Caco-2 (cell line): ENCODE measurements around the gene KCNA10. TPM values are rescaled to one million over a fixed set of nuclear protein-coding genes. Genes with fewer than 3 reads are reported as not detected.
A peak's percentile ranks its signal among the peaks of the same experiment; 100 is the strongest.

ENCODE experiments used
- BruUV-seq: library from RNA; stranded (reverse); fragments of 400-500 nt; replicated peaks from 2 replicates; lab custom pipeline; 2021; lab: Mats Ljungman, UMichigan
- CTCF ChIA-PET: fragments of 300-600 bp; sonication (Branson Sonifier 250); formaldehyde crosslinking; loops from one replicate; lab custom pipeline; 2022; ENCODE audit warnings: antibody characterized with exemption; lab: Charles Lee
- POLR2A ChIA-PET: fragments of 300-600 bp; sonication (Branson Sonifier 250); formaldehyde crosslinking; loops from one replicate; lab custom pipeline; 2022; ENCODE audit warnings: antibody characterized with exemption; lab: Charles Lee
- DNase-seq, 2 experiments: peaks; one replicate each; pipeline versions ENCODE4 v3.0.0 to v3.0.0-alpha.2; 2020 to 2022
- H3K27me3 ChIP-seq: replicated peaks from 2 replicates; pipeline ENCODE4 v1.6.0; 2011; ENCODE audit warnings: low read length; ENCODE audit not compliant: control insufficient read depth, insufficient read depth
- H3K36me3 ChIP-seq: 2 replicates; pipeline ENCODE4 v1.5.1; 2011; ENCODE audit warnings: low read length; ENCODE audit not compliant: control insufficient read depth, insufficient read depth
- H3K4me1 ChIP-seq: fragments of 250-450 bp; sonication (Bioruptor Pico); 2 replicates; pipeline ENCODE4 v1.5.1; 2020; ENCODE audit warnings: mild to moderate bottlenecking
- H3K4me3 ChIP-seq: 2 replicates; pipeline ENCODE4 v1.5.1; 2011; ENCODE audit warnings: low read depth, mild to moderate bottlenecking, control low read depth, low read length
- H3K9me3 ChIP-seq: fragments of 250-450 bp; sonication (Bioruptor Pico); 2 replicates; pipeline ENCODE4 v1.5.1; 2020; ENCODE audit warnings: mild to moderate bottlenecking, moderate library complexity
- H3K27ac Mint-ChIP-seq: one replicate; pipeline ENCODE4 v1.8.0; 2022; ENCODE audit warnings: mixed read lengths; ENCODE audit not compliant: unreplicated experiment
- H3K27me3 Mint-ChIP-seq: one replicate; pipeline ENCODE4 v1.8.0; 2022; ENCODE audit warnings: mixed read lengths; ENCODE audit not compliant: insufficient read depth, unreplicated experiment
- H3K36me3 Mint-ChIP-seq: one replicate; pipeline ENCODE4 v1.8.0; 2022; ENCODE audit warnings: mild to moderate bottlenecking, mixed read lengths; ENCODE audit not compliant: insufficient read depth, unreplicated experiment
- H3K4me1 Mint-ChIP-seq: one replicate; pipeline ENCODE4 v1.8.0; 2022; ENCODE audit warnings: low read depth, mixed read lengths; ENCODE audit not compliant: unreplicated experiment
- H3K4me3 Mint-ChIP-seq: one replicate; pipeline ENCODE4 v1.8.0; 2022; ENCODE audit warnings: mild to moderate bottlenecking, moderate library complexity, mixed read lengths; ENCODE audit not compliant: unreplicated experiment
- H3K9me3 Mint-ChIP-seq: one replicate; pipeline ENCODE4 v1.8.0; 2022; ENCODE audit warnings: mixed read lengths; ENCODE audit not compliant: unreplicated experiment
- CTCF ChIP-seq, 2 experiments: fragments of 200-600 bp in 1 of 2; IDR thresholded peaks; 1 replicate in 1 of 2; 2 replicates in 1 of 2; pipeline versions ENCODE4 v1.5.1 to v1.8.0; 2011 to 2022; ENCODE audit warnings: antibody characterized with exemption in 1 of 2, control low read depth in 1 of 2, inconsistent platforms in 1 of 2, low read depth in 1 of 2, low read length in 1 of 2, mild to moderate bottlenecking in 1 of 2, moderate library complexity in 1 of 2; ENCODE audit not compliant: insufficient read depth in 1 of 2, severe bottlenecking in 1 of 2, unreplicated experiment in 1 of 2
- intact Hi-C: fragments of 100-400 bp; cut with micrococcal nuclease; formaldehyde crosslinking; loops from one replicate; pipeline ENCODE4 v1.10.0; 2022; ENCODE audit not compliant: unreplicated experiment
- total RNA-seq: library from RNA; stranded (reverse); gene quantifications from 2 replicates; pipeline ENCODE4 v1.2.3, GENCODE V29; 2022

The KCNA10 gene
- total RNA-seq, 1 experiment from 2014 or later, result not detected

GRCh38 chr1:110489406-110489805 lies 29.6 kb downstream of the KCNA10 start:
- TF ChIP-seq CTCF (IDR thresholded peaks at IDR 0.05; ENCODE audit: insufficient read depth in 1 of 2, low read depth in 1 of 2, low read length in 1 of 2, severe bottlenecking in 1 of 2, unreplicated experiment in 1 of 2), result no peak
- ChIA-PET CTCF (no interaction called here), POLR2A (no interaction called here)
- H3K9me3 Mint-ChIP-seq, result no peaks in the 10 kb centered on the region
- no peaks in the 10 kb centered on the region for H3K36me3 ChIP-seq
- H3K27me3 Mint-ChIP-seq, result no peaks in the 10 kb centered on the region
- H3K27ac Mint-ChIP-seq, result no peak overlapping the region
- no peaks in the 10 kb centered on the region for H3K9me3 ChIP-seq
- H3K36me3 Mint-ChIP-seq, result peaks cover 59% of the 10 kb centered on the region
- no peaks in the 10 kb centered on the region for H3K4me1 ChIP-seq
- H3K27me3 ChIP-seq, result no peaks in the 10 kb centered on the region
- no peak overlapping the region for H3K4me3 Mint-ChIP-seq
- no TSS peak for BruUV-seq
- no peaks in the 10 kb centered on the region for H3K4me1 Mint-ChIP-seq
- no peak for DNase-seq
- no peak overlapping the region for H3K4me3 ChIP-seq
- intact Hi-C loops, result no loop called here

DNA sequence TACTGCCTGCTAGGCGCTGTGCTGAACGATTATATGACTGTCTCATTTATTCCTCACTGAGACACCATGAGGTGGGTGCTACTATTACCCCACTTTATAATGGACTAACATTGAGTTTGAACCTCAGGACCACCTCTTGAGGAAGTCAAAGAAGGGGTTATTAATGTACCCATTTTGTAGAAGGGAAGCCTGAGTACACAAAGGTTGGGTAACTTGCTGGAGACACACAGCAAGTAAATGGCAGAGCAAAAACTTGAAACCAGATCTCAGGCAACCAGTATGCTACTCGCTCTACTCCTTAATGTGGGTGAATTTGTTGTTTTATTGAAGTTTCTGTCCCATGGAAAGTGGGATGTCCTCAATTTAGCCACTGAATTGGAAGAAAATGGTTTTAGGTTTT lies 30.1 kb downstream of the KCNA10 start:
- Mint-ChIP-seq H3K36me3 (peaks cover 59% of the 10 kb centered on the region), H3K27me3 (no peaks in the 10 kb centered on the region), H3K4me1 (no peaks in the 10 kb centered on the region), H3K9me3 (no peaks in the 10 kb centered on the region), H3K27ac (no peak overlapping the region), H3K4me3 (no peak overlapping the region)
- no peaks in the 10 kb centered on the region for H3K27me3 ChIP-seq
- H3K4me1 ChIP-seq, result no peaks in the 10 kb centered on the region
- intact Hi-C loops, result no loop called here
- H3K36me3 ChIP-seq, result no peaks in the 10 kb centered on the region
- no peak for TF ChIP-seq CTCF (IDR thresholded peaks at IDR 0.05; ENCODE audit: insufficient read depth in 1 of 2, low read depth in 1 of 2, low read length in 1 of 2, severe bottlenecking in 1 of 2, unreplicated experiment in 1 of 2)
- no peak overlapping the region for H3K4me3 ChIP-seq
- no peaks in the 10 kb centered on the region for H3K9me3 ChIP-seq
- BruUV-seq, result no TSS peak
- no peak for DNase-seq
- ChIA-PET CTCF (no interaction called here), POLR2A (no interaction called here)

DNA sequence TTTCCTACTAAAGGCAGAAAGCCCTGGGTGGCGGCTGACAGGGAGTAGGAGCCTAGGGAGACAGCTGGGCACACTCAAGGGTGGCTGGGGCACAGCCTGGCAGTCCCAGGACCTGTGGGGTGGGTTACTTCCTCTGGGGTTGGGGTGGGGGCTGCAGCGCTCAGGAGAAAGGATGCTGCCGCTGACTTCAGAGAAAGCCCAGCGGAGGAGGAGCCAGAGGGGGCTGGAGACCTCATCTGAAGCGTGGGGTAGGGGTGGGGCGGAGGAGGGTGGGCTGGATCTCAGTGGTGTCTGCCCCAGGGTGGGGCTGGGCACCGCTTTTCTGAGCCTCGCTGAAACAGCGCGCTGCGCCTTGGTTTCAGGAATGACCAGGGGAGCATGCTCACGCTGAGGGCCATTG lies 30.8 kb downstream of the KCNA10 start:
- CTCF ChIA-PET, result no interaction called here
- intact Hi-C loops, result no loop called here
- Mint-ChIP-seq H3K4me3 (no peak overlapping the region), H3K27ac (peak overlapping the region; percentile 65), H3K4me1 (peaks cover 6% of the 10 kb centered on the region), H3K36me3 (peaks cover 59% of the 10 kb centered on the region), H3K27me3 (no peaks in the 10 kb centered on the region), H3K9me3 (no peaks in the 10 kb centered on the region)
- no peak for TF ChIP-seq CTCF (IDR thresholded peaks at IDR 0.05; ENCODE audit: insufficient read depth in 1 of 2, low read depth in 1 of 2, low read length in 1 of 2, severe bottlenecking in 1 of 2, unreplicated experiment in 1 of 2)
- BruUV-seq, result no TSS peak
- POLR2A ChIA-PET, result no interaction called here
- H3K4me3 ChIP-seq, result no peak overlapping the region
- no peaks in the 10 kb centered on the region for H3K27me3 ChIP-seq
- H3K4me1 ChIP-seq, result no peaks in the 10 kb centered on the region
- DNase-seq, result no peak
- H3K36me3 ChIP-seq, result no peaks in the 10 kb centered on the region
- H3K9me3 ChIP-seq, result no peaks in the 10 kb centered on the region
